22Rv1 (cell line): ENCODE measurements around the gene SPATS2L.
"Not testable (repeated sequence)": the region's sequence is repeated elsewhere in the genome, so short reads cannot be mapped to it uniquely, and the experiment has no call there.

Source experiments
- H3K27ac ChIP-seq: fragments of 450-650 bp; 2 replicates; pipeline ENCODE4 v1.5.1; 2017
- CTCF ChIP-seq: fragments of 450-650 bp; IDR thresholded peaks from 2 replicates; pipeline ENCODE4 v1.5.1; 2017; ENCODE audit warnings: mild to moderate bottlenecking
- ZFX ChIP-seq: fragments of 450-650 bp; IDR thresholded peaks from 2 replicates; pipeline ENCODE4 v1.6.1; 2017; ENCODE audit warnings: antibody characterized with exemption, borderline replicate concordance

The SPATS2L gene

GRCh38 chr2:200342235-200342634, 35.7 kb downstream of the SPATS2L start:
- H3K27ac ChIP-seq = no peak overlapping the region
- TF ChIP-seq CTCF (no peak), ZFX (no peak)

- no peak for TF ChIP-seq ZFX
- no peak for TF ChIP-seq CTCF
- H3K27ac ChIP-seq = no peak overlapping the region
These were observed 36.2 kb downstream of the SPATS2L start for GRCh38 chr2:200342654-200343053.

- H3K27ac ChIP-seq = not testable (repeated sequence)
These were observed 37.7 kb downstream of the SPATS2L start for GRCh38 chr2:200344202-200344601.

GRCh38 chr2:200345975-200346374, 39.5 kb downstream of the SPATS2L start:
- TF ChIP-seq ZFX (no peak), CTCF (no peak)
- H3K27ac ChIP-seq = no peak overlapping the region

GRCh38 chr2:200347301-200347700, 40.8 kb downstream of the SPATS2L start:
- H3K27ac ChIP-seq = no peak overlapping the region
- TF ChIP-seq CTCF (no peak), ZFX (no peak)

- no peak for TF ChIP-seq CTCF
- TF ChIP-seq ZFX = no peak
- H3K27ac ChIP-seq = no peak overlapping the region
These were observed 42.5 kb downstream of the SPATS2L start for GRCh38 chr2:200348897-200349563.

- TF ChIP-seq CTCF = no peak
- TF ChIP-seq ZFX = no peak
- H3K27ac ChIP-seq = no peak overlapping the region
These were observed 43.4 kb downstream of the SPATS2L start for GRCh38 chr2:200349868-200350267.

- TF ChIP-seq CTCF (no peak), ZFX (no peak)
- no peak overlapping the region for H3K27ac ChIP-seq
These were observed 44.4 kb downstream of the SPATS2L start for GRCh38 chr2:200350850-200351285.
